HEK293 (cell line): ENCODE data around the gene KRT78.
A peak's percentile ranks its signal among the peaks of the same experiment; 100 is the strongest.

Source experiments
- HIC1 ChIP-seq: fragments of 450-650 bp; formaldehyde crosslinking; IDR thresholded peaks from 2 replicates; pipeline ENCODE4 v1.5.1; 2016; ENCODE audit warnings: missing biosample characterization, missing genetic modification characterization
- IKZF3 ChIP-seq: fragments of 450-650 bp; IDR thresholded peaks from 2 replicates; pipeline ENCODE4 v1.5.0; 2018; ENCODE audit warnings: missing biosample characterization, mild to moderate bottlenecking, missing genetic modification characterization, moderate library complexity
- KLF17 ChIP-seq: fragments of 450-650 bp; formaldehyde crosslinking; IDR thresholded peaks from 2 replicates; pipeline ENCODE4 v1.5.1; 2016; ENCODE audit warnings: missing biosample characterization, missing genetic modification characterization
- KLF8 ChIP-seq: fragments of 450-650 bp; formaldehyde crosslinking; IDR thresholded peaks from 2 replicates; pipeline ENCODE4 v1.5.1; 2016; ENCODE audit warnings: missing biosample characterization, missing genetic modification characterization
- KLF9 ChIP-seq: fragments of 450-650 bp; formaldehyde crosslinking; IDR thresholded peaks from 2 replicates; pipeline ENCODE4 v1.5.1; 2016; ENCODE audit warnings: missing biosample characterization, missing genetic modification characterization, low read depth
- MEIS1 ChIP-seq: sonication (generic); formaldehyde crosslinking; IDR thresholded peaks from 2 replicates; pipeline ENCODE4 v1.8.1; 2022; ENCODE audit warnings: missing genetic modification reagents, mild to moderate bottlenecking, borderline replicate concordance
- PRDM1 ChIP-seq: fragments of 450-650 bp; formaldehyde crosslinking; IDR thresholded peaks from 2 replicates; pipeline ENCODE4; 2016; ENCODE audit warnings: missing biosample characterization, missing genetic modification characterization
- PRDM6 ChIP-seq: fragments of 450-650 bp; formaldehyde crosslinking; IDR thresholded peaks from 2 replicates; pipeline ENCODE4 v1.5.1; 2017; ENCODE audit warnings: missing biosample characterization, missing genetic modification characterization
- REPIN1 ChIP-seq: fragments of 450-650 bp; formaldehyde crosslinking; IDR thresholded peaks from 2 replicates; pipeline ENCODE4 v1.5.1; 2017; ENCODE audit warnings: missing biosample characterization, missing genetic modification characterization, low read depth
- SP2 ChIP-seq: fragments of 450-650 bp; formaldehyde crosslinking; IDR thresholded peaks from 2 replicates; pipeline ENCODE4 v1.5.1; 2016; ENCODE audit warnings: missing biosample characterization, missing genetic modification characterization
- WT1 ChIP-seq: fragments of 450-650 bp; formaldehyde crosslinking; IDR thresholded peaks from 2 replicates; pipeline ENCODE4 v1.5.1; 2016; ENCODE audit warnings: missing biosample characterization, missing genetic modification characterization
- ZBTB1 ChIP-seq: fragments of 450-650 bp; formaldehyde crosslinking; IDR thresholded peaks from 2 replicates; pipeline ENCODE4 v1.5.1; 2016; ENCODE audit warnings: missing biosample characterization, missing genetic modification characterization
- ZBTB11 ChIP-seq: fragments of 450-650 bp; formaldehyde crosslinking; conservative IDR thresholded peaks from 2 replicates; pipeline ENCODE4 v1.5.1; 2016; ENCODE audit warnings: low read depth, missing biosample characterization, missing genetic modification characterization
- ZBTB20 ChIP-seq: fragments of 450-650 bp; formaldehyde crosslinking; IDR thresholded peaks from 2 replicates; pipeline ENCODE4 v1.5.1; 2016; ENCODE audit warnings: missing biosample characterization, missing genetic modification characterization
- ZBTB6 ChIP-seq: fragments of 450-650 bp; formaldehyde crosslinking; IDR thresholded peaks from 2 replicates; pipeline ENCODE4 v1.5.1; 2017; ENCODE audit warnings: missing biosample characterization, missing genetic modification characterization
- ZBTB8A ChIP-seq: fragments of 450-650 bp; formaldehyde crosslinking; IDR thresholded peaks from 2 replicates; pipeline ENCODE4 v1.5.1; 2016; ENCODE audit warnings: missing biosample characterization, missing genetic modification characterization
- ZFHX2 ChIP-seq: fragments of 450-650 bp; formaldehyde crosslinking; conservative IDR thresholded peaks from 2 replicates; pipeline ENCODE4 v1.5.1; 2016; ENCODE audit warnings: missing biosample characterization, missing genetic modification characterization
- ZFP3 ChIP-seq: fragments of 450-650 bp; formaldehyde crosslinking; IDR thresholded peaks from 2 replicates; pipeline ENCODE4 v1.5.1; 2016; ENCODE audit warnings: low read depth, missing biosample characterization, missing genetic modification characterization
- ZIC2 ChIP-seq: fragments of 450-650 bp; formaldehyde crosslinking; IDR thresholded peaks from 2 replicates; pipeline ENCODE4 v1.5.1; 2016; ENCODE audit warnings: missing biosample characterization, missing genetic modification characterization
- ZNF140 ChIP-seq: fragments of 450-650 bp; formaldehyde crosslinking; IDR thresholded peaks from 2 replicates; pipeline ENCODE4 v1.5.1; 2016; ENCODE audit warnings: missing biosample characterization, missing genetic modification characterization
- ZNF23 ChIP-seq: fragments of 450-650 bp; formaldehyde crosslinking; IDR thresholded peaks from 2 replicates; pipeline ENCODE4 v1.5.1; 2016; ENCODE audit warnings: missing biosample characterization, missing genetic modification characterization, borderline replicate concordance
- ZNF302 ChIP-seq: fragments of 450-650 bp; formaldehyde crosslinking; IDR thresholded peaks from 2 replicates; pipeline ENCODE4 v1.5.1; 2016; ENCODE audit warnings: missing biosample characterization, missing genetic modification characterization, low read depth
- ZNF341 ChIP-seq: fragments of 450-650 bp; formaldehyde crosslinking; IDR thresholded peaks from 2 replicates; pipeline ENCODE4; 2016; ENCODE audit warnings: low read depth, missing biosample characterization, missing genetic modification characterization
- ZNF580 ChIP-seq: fragments of 450-650 bp; formaldehyde crosslinking; IDR thresholded peaks from 2 replicates; pipeline ENCODE4 v1.5.1; 2016; ENCODE audit warnings: missing biosample characterization, missing genetic modification characterization
- ZNF621 ChIP-seq: fragments of 450-650 bp; formaldehyde crosslinking; IDR thresholded peaks from 2 replicates; pipeline ENCODE4 v1.5.1; 2017; ENCODE audit warnings: missing biosample characterization, missing genetic modification characterization
- ZNF660 ChIP-seq: fragments of 450-650 bp; IDR thresholded peaks from 2 replicates; pipeline ENCODE4 v1.5.1; 2018; ENCODE audit warnings: missing biosample characterization, mild to moderate bottlenecking, missing genetic modification characterization
- ZNF76 ChIP-seq: fragments of 450-650 bp; formaldehyde crosslinking; IDR thresholded peaks from 2 replicates; pipeline ENCODE4; 2016; ENCODE audit warnings: low read depth, missing biosample characterization, missing genetic modification characterization, borderline replicate concordance
- ZNF785 ChIP-seq: fragments of 450-650 bp; formaldehyde crosslinking; IDR thresholded peaks from 2 replicates; pipeline ENCODE4 v1.5.1; 2016; ENCODE audit warnings: missing biosample characterization, missing genetic modification characterization
- ZNF837 ChIP-seq: fragments of 450-650 bp; formaldehyde crosslinking; IDR thresholded peaks from 2 replicates; pipeline ENCODE4 v1.5.1; 2016; ENCODE audit warnings: missing biosample characterization, missing genetic modification characterization
- ZSCAN23 ChIP-seq: fragments of 450-650 bp; formaldehyde crosslinking; IDR thresholded peaks from 2 replicates; pipeline ENCODE4 v1.5.1; 2016; ENCODE audit warnings: missing biosample characterization, missing genetic modification characterization

Gene KRT78

GRCh38 chr12:52879394-52880351 is 30.9 kb upstream of the KRT78 start (continued):
- TF ChIP-seq SP2 (tag by site-specific recombination) (peak; percentile 36; the same call in 1 of the 2 replicates), ZNF785 (tag by site-specific recombination) (no peak), KLF17 (tag by site-specific recombination) (peak; percentile 62; the same call in 1 of the 2 replicates), PRDM1 (tag by site-specific recombination) (no peak), ZBTB1 (tag by site-specific recombination) (no peak), ZBTB6 (tag by site-specific recombination) (peak; percentile 79), ZNF76 (tag by site-specific recombination) (peak; percentile 55; the same call in 1 of the 2 replicates), ZNF621 (tag by site-specific recombination) (no peak), KLF9 (tag by site-specific recombination) (peak; percentile 41), MEIS1 (CRISPR knock-in tag) (no peak), HIC1 (tag by site-specific recombination) (0 out of 2 replicates have a peak, but pooled peaks have one; percentile 42), REPIN1 (tag by site-specific recombination) (no peak), ZBTB11 (tag by site-specific recombination) (no peak; the same call in 1 of the 2 replicates), ZNF23 (tag by site-specific recombination) (no peak), ZIC2 (tag by site-specific recombination) (peak; percentile 98), PRDM6 (tag by site-specific recombination) (no peak), ZNF660 (tag by site-specific recombination) (peak; percentile 32; the same call in 1 of the 2 replicates), ZBTB8A (tag by site-specific recombination) (peak; percentile 59), ZNF140 (tag by site-specific recombination) (no peak), ZNF837 (tag by site-specific recombination) (0 out of 2 replicates have a peak, but pooled peaks have one; percentile 8), ZFHX2 (tag by site-specific recombination) (peak; percentile 91), ZBTB20 (tag by site-specific recombination) (no peak), WT1 (tag by site-specific recombination) (peak; percentile 58), IKZF3 (peak; percentile 89), KLF8 (tag by site-specific recombination) (peak; percentile 55; the same call in 1 of the 2 replicates), ZNF341 (tag by site-specific recombination) (peak; percentile 84), ZNF302 (tag by site-specific recombination) (no peak), ZSCAN23 (tag by site-specific recombination) (no peak), ZFP3 (no peak), ZNF580 (tag by site-specific recombination) (peak; percentile 63; the same call in 1 of the 2 replicates)
